ENCODE measurements around the gene CNNM1. TPM values are rescaled to one million over a fixed set of nuclear protein-coding genes. Genes with fewer than 3 reads are reported as not detected.

The CNNM1 gene
- total RNA-seq, 1 donor from 2014 or later: 2.0 TPM

DNA sequence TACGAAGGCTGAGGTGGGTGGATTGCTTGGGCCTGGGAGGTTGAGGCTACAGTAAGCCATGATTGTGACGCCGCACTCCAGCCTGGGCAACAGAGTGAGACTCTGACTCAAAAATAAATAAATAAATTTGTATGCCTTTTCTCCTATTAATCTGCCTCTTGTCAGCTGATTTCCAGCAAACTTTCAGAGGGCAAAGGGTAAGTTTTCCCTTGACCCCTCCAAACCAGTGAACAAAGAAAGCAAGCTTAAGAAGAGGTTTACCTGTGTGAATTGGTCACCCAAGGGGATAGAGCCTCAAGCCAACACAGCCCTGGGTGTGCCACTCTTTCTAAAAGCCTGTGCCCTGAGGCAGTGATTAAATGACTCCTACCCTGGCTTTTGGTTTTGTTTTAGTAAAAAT, 70.5 kb downstream of the CNNM1 start:
- peaks cover 6% of the 10 kb centered on the region for H3K4me1 Mint-ChIP-seq (ENCODE audit: unreplicated experiment)
- TF ChIP-seq CTCF (conservative IDR thresholded peaks at IDR 0.05): no peak
- no peak overlapping the region for H3K27ac Mint-ChIP-seq
- no peak for DNase-seq (ENCODE audit: extremely low spot score, unreplicated experiment)
- H3K4me3 Mint-ChIP-seq: no peak overlapping the region
- H3K9me3 Mint-ChIP-seq: no peaks in the 10 kb centered on the region
- no peaks in the 10 kb centered on the region for H3K27me3 Mint-ChIP-seq
- peaks cover 20% of the 10 kb centered on the region for H3K36me3 Mint-ChIP-seq

GRCh38 chr10:99403674-99404073, 74.5 kb downstream of the CNNM1 start:
- Mint-ChIP-seq H3K27ac (no peak overlapping the region), H3K27me3 (no peaks in the 10 kb centered on the region), H3K4me1 (ENCODE audit: unreplicated experiment) (no peaks in the 10 kb centered on the region), H3K9me3 (no peaks in the 10 kb centered on the region), H3K4me3 (no peak overlapping the region), H3K36me3 (peaks cover 23% of the 10 kb centered on the region)
- no peak for DNase-seq (ENCODE audit: extremely low spot score, unreplicated experiment)
- no peak for TF ChIP-seq CTCF (conservative IDR thresholded peaks at IDR 0.05)

GRCh38 chr10:99406149-99406548, 77.0 kb downstream of the CNNM1 start:
- TF ChIP-seq CTCF (conservative IDR thresholded peaks at IDR 0.05): no peak
- no peak overlapping the region for H3K27ac Mint-ChIP-seq

GRCh38 chr10:99410146-99410545, 81.0 kb downstream of the CNNM1 start:
- Mint-ChIP-seq H3K27me3 (no peaks in the 10 kb centered on the region), H3K27ac (no peak overlapping the region), H3K36me3 (peaks cover 19% of the 10 kb centered on the region), H3K4me1 (ENCODE audit: unreplicated experiment) (no peaks in the 10 kb centered on the region), H3K9me3 (no peaks in the 10 kb centered on the region), H3K4me3 (no peak overlapping the region)
- TF ChIP-seq CTCF (conservative IDR thresholded peaks at IDR 0.05): no peak
- DNase-seq (ENCODE audit: extremely low spot score, unreplicated experiment): no peak

More at GRCh38 chr10:99406149-99406548, 77.0 kb downstream of the CNNM1 start:
- Mint-ChIP-seq H3K4me1 (ENCODE audit: unreplicated experiment) (no peaks in the 10 kb centered on the region), H3K27me3 (no peaks in the 10 kb centered on the region), H3K4me3 (no peak overlapping the region), H3K36me3 (peaks cover 23% of the 10 kb centered on the region), H3K9me3 (no peaks in the 10 kb centered on the region)
- no peak for DNase-seq (ENCODE audit: extremely low spot score, unreplicated experiment)

GRCh38 chr10:99410876-99411275, 81.7 kb downstream of the CNNM1 start:
- no peaks in the 10 kb centered on the region for H3K9me3 Mint-ChIP-seq

More at GRCh38 chr10:99410876-99411275, 81.7 kb downstream of the CNNM1 start:
- no peak overlapping the region for H3K4me3 Mint-ChIP-seq
- H3K27me3 Mint-ChIP-seq: no peaks in the 10 kb centered on the region
- H3K4me1 Mint-ChIP-seq (ENCODE audit: unreplicated experiment): no peaks in the 10 kb centered on the region
- peaks cover 14% of the 10 kb centered on the region for H3K36me3 Mint-ChIP-seq
- H3K27ac Mint-ChIP-seq: no peak overlapping the region
- TF ChIP-seq CTCF (conservative IDR thresholded peaks at IDR 0.05): no peak
- DNase-seq (ENCODE audit: extremely low spot score, unreplicated experiment): no peak

All from type B pancreatic cell (in vitro differentiated cells).